ENCODE measurements around the gene PFDN4.

PFDN4 gene

DNA sequence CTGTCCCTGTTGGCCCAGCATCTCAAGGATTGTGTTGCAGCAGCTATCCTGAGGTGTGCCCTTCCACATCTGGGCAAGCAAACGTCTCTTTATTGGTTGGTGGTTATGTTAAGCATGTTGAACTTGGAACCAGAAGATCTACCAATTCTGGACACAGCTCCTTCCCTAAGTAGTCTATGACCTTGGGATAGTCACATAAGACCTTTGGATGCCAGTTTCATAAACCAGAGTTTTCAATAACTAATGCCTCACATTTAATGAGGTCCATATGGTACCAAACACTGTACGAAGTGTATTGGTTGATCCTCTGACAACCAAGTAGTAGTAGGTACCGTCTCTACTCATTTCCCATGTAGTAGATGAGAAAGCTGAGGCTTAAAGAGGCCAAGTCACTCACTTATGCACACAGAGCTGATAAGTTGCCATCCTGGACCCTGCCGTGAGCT, 37.8 kb upstream of the PFDN4 start:
- H2BK12ac ChIP-seq (ENCODE audit: low read length), result no peak overlapping the region
- H2BK15ac ChIP-seq (ENCODE audit: low read length), result no peak overlapping the region
- H3K4me3 ChIP-seq (ENCODE audit: low read length in 2 of 2), result no peak overlapping the region
- H3K27me3 ChIP-seq (ENCODE audit: control insufficient read depth in 3 of 3, insufficient read depth in 3 of 3, low read depth in 1 of 3, low read length in 3 of 3), result peaks cover 19 to 91% (median 45%) of the 10 kb centered on the region in 3 experiments
- WGBS, 2 donors (ENCODE audit: extremely low coverage in 2 of 2, insufficient read length in 2 of 2, insufficient replicate concordance in 1 of 2), result no CpG with 5 or more reads among the region's 4 CpGs
- H3K14ac ChIP-seq (ENCODE audit: low read length), result no peak overlapping the region
- no peak overlapping the region for H2AFZ ChIP-seq (ENCODE audit: low read length)
- H2BK5ac ChIP-seq (ENCODE audit: low read length), result no peak overlapping the region
- no peak overlapping the region for H3K4me2 ChIP-seq (ENCODE audit: insufficient read depth, low read length, poor library complexity, severe bottlenecking)
- no peaks in the 10 kb centered on the region for H3K9me3 ChIP-seq (replicated peaks in 1 of 2; ENCODE audit: control insufficient read depth in 2 of 2, insufficient read depth in 1 of 2, low read depth in 1 of 2, low read length in 2 of 2)
- no peak overlapping the region for H3K9ac ChIP-seq (ENCODE audit: low read depth, low read length, poor library complexity)
- peaks cover 11 to 14% of the 10 kb centered on the region in 2 donors for H3K4me1 ChIP-seq (ENCODE audit: control insufficient read depth in 2 of 2, insufficient read depth in 1 of 2, low read depth in 1 of 2, low read length in 2 of 2)
- H3K27ac ChIP-seq (replicated peaks; ENCODE audit: low read length), result no peak overlapping the region
- no peak overlapping the region for H4K8ac ChIP-seq (ENCODE audit: low read depth, low read length)
- no peak overlapping the region for H2BK120ac ChIP-seq (ENCODE audit: low read depth, low read length)
- no peak overlapping the region for H2AK5ac ChIP-seq (ENCODE audit: low read depth, low read length)
- H4K91ac ChIP-seq (ENCODE audit: low read depth, low read length, poor library complexity), result no peak overlapping the region
- H3K4ac ChIP-seq (ENCODE audit: low read length), result no peak overlapping the region
- DNase-seq (ENCODE audit: low spot score), result no peak
- no peak overlapping the region for H3K23ac ChIP-seq (ENCODE audit: low read depth, low read length, poor library complexity)
- no peaks in the 10 kb centered on the region for H3K79me1 ChIP-seq (ENCODE audit: low read depth, low read length)
- no peaks in the 10 kb centered on the region for H3K36me3 ChIP-seq (replicated peaks in 1 of 2; ENCODE audit: control insufficient read depth in 2 of 2, insufficient read depth in 2 of 2, low read length in 2 of 2)
- H3K18ac ChIP-seq (ENCODE audit: low read length), result no peak overlapping the region

DNA sequence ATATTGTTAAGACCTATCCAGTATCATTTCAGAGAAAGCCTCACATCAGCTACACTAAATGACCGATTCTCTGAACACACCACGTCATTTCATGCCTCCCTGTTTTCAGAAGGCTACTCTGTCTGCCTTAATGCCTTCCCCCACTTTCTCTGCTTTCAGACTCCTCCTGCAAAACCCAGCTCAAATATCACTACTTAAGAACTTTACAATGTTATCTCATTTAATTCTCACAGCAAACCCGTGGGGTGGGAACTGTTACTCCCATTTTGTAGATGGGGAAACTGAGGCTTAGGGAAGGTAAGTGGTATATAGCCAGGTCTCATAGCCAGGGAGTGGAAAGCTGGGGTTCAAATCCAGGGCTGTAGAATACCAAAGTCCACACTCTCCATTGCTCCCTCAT, 36.9 kb upstream of the PFDN4 start:
- H2AFZ ChIP-seq (ENCODE audit: low read length), result no peak overlapping the region
- no peaks in the 10 kb centered on the region for H3K79me1 ChIP-seq (ENCODE audit: low read depth, low read length)
- no peak overlapping the region for H2BK120ac ChIP-seq (ENCODE audit: low read depth, low read length)
- no peaks in the 10 kb centered on the region for H3K36me3 ChIP-seq (replicated peaks in 1 of 2; ENCODE audit: control insufficient read depth in 2 of 2, insufficient read depth in 2 of 2, low read length in 2 of 2)
- no peak overlapping the region for H3K27ac ChIP-seq (replicated peaks; ENCODE audit: low read length)
- H2BK12ac ChIP-seq (ENCODE audit: low read length), result no peak overlapping the region
- H2AK5ac ChIP-seq (ENCODE audit: low read depth, low read length), result no peak overlapping the region
- H3K9me3 ChIP-seq (replicated peaks in 1 of 2; ENCODE audit: control insufficient read depth in 2 of 2, insufficient read depth in 1 of 2, low read depth in 1 of 2, low read length in 2 of 2), result no peaks in the 10 kb centered on the region
- H2BK15ac ChIP-seq (ENCODE audit: low read length), result no peak overlapping the region
- H3K14ac ChIP-seq (ENCODE audit: low read length), result no peak overlapping the region
- no peak overlapping the region for H4K8ac ChIP-seq (ENCODE audit: low read depth, low read length)
- H3K4me3 ChIP-seq (ENCODE audit: low read length in 2 of 2), result no peak overlapping the region
- H3K4me1 ChIP-seq (ENCODE audit: control insufficient read depth in 2 of 2, insufficient read depth in 1 of 2, low read depth in 1 of 2, low read length in 2 of 2), result peaks cover 11 to 14% of the 10 kb centered on the region in 2 donors
- no peak overlapping the region for H3K4me2 ChIP-seq (ENCODE audit: insufficient read depth, low read length, poor library complexity, severe bottlenecking)
- peaks cover 19 to 95% (median 49%) of the 10 kb centered on the region in 3 experiments for H3K27me3 ChIP-seq (ENCODE audit: control insufficient read depth in 3 of 3, insufficient read depth in 3 of 3, low read depth in 1 of 3, low read length in 3 of 3)
- no peak overlapping the region for H2BK5ac ChIP-seq (ENCODE audit: low read length)
- no CpG with 5 or more reads among the region's 3 CpGs for whole genome bisulfite sequencing, 2 donors (ENCODE audit: extremely low coverage in 2 of 2, insufficient read length in 2 of 2, insufficient replicate concordance in 1 of 2)
- H3K23ac ChIP-seq (ENCODE audit: low read depth, low read length, poor library complexity), result no peak overlapping the region
- no peak for DNase-seq (ENCODE audit: low spot score)
- H3K4ac ChIP-seq (ENCODE audit: low read length), result no peak overlapping the region
- H4K91ac ChIP-seq (ENCODE audit: low read depth, low read length, poor library complexity), result no peak overlapping the region
- H3K9ac ChIP-seq (ENCODE audit: low read depth, low read length, poor library complexity), result no peak overlapping the region
- H3K18ac ChIP-seq (ENCODE audit: low read length), result no peak overlapping the region

DNA sequence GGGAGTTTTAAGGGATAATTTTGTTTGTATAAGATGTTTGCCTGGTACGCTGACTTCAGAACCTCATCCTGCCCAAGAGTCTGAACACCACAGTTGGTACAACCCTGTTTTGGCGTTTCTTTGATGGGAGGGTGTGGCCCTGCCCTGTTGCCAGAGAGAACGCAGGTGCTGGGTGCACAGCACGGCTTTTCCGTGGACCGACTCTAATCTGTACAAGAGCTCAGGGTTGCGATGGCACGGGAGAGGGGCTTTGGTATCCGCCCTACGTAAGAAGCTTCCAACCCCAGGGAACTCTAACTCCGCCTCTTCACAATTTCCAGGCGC, 35.4 kb upstream of the PFDN4 start:
- peak overlapping the region; percentile 85 for H3K4me2 ChIP-seq (ENCODE audit: insufficient read depth, low read length, poor library complexity, severe bottlenecking)
- H3K27ac ChIP-seq (replicated peaks; ENCODE audit: low read length), result no peak overlapping the region
- H3K4ac ChIP-seq (ENCODE audit: low read length), result no peak overlapping the region
- no peak overlapping the region for H4K8ac ChIP-seq (ENCODE audit: low read depth, low read length)
- H2BK12ac ChIP-seq (ENCODE audit: low read length), result no peak overlapping the region
- no peak overlapping the region for H4K91ac ChIP-seq (ENCODE audit: low read depth, low read length, poor library complexity)
- H2BK5ac ChIP-seq (ENCODE audit: low read length), result no peak overlapping the region
- no peaks in the 10 kb centered on the region for H3K36me3 ChIP-seq (replicated peaks in 1 of 2; ENCODE audit: control insufficient read depth in 2 of 2, insufficient read depth in 2 of 2, low read length in 2 of 2)
- no peak overlapping the region for H3K9ac ChIP-seq (ENCODE audit: low read depth, low read length, poor library complexity)
- WGBS, 2 donors (ENCODE audit: extremely low coverage in 2 of 2, insufficient read length in 2 of 2, insufficient replicate concordance in 1 of 2), result no CpG with 5 or more reads among the region's 12 CpGs
- H2BK15ac ChIP-seq (ENCODE audit: low read length), result no peak overlapping the region
- H3K79me1 ChIP-seq (ENCODE audit: low read depth, low read length), result no peaks in the 10 kb centered on the region
- H3K9me3 ChIP-seq (replicated peaks in 1 of 2; ENCODE audit: control insufficient read depth in 2 of 2, insufficient read depth in 1 of 2, low read depth in 1 of 2, low read length in 2 of 2), result no peaks in the 10 kb centered on the region
- peaks cover 19 to 92% (median 49%) of the 10 kb centered on the region in 3 experiments for H3K27me3 ChIP-seq (ENCODE audit: control insufficient read depth in 3 of 3, insufficient read depth in 3 of 3, low read depth in 1 of 3, low read length in 3 of 3)
- peaks cover 11 to 14% of the 10 kb centered on the region in 2 donors for H3K4me1 ChIP-seq (ENCODE audit: control insufficient read depth in 2 of 2, insufficient read depth in 1 of 2, low read depth in 1 of 2, low read length in 2 of 2)
- H3K18ac ChIP-seq (ENCODE audit: low read length), result no peak overlapping the region
- no peak for DNase-seq (ENCODE audit: low spot score)
- no peak overlapping the region for H3K14ac ChIP-seq (ENCODE audit: low read length)
- H3K4me3 ChIP-seq (ENCODE audit: low read length in 2 of 2), result peak overlapping the region in 1 of 2 donors; percentile 72
- no peak overlapping the region for H2BK120ac ChIP-seq (ENCODE audit: low read depth, low read length)
- peak overlapping the region; percentile 69 for H2AFZ ChIP-seq (ENCODE audit: low read length)
- no peak overlapping the region for H2AK5ac ChIP-seq (ENCODE audit: low read depth, low read length)
- H3K23ac ChIP-seq (ENCODE audit: low read depth, low read length, poor library complexity), result no peak overlapping the region

GRCh38 chr20:54172856-54173652, 34.8 kb upstream of the PFDN4 start:
- H3K4me1 ChIP-seq (ENCODE audit: control insufficient read depth in 2 of 2, insufficient read depth in 1 of 2, low read depth in 1 of 2, low read length in 2 of 2), result peaks cover 11 to 14% of the 10 kb centered on the region in 2 donors
- no peaks in the 10 kb centered on the region for H3K79me1 ChIP-seq (ENCODE audit: low read depth, low read length)
- H3K4me2 ChIP-seq (ENCODE audit: insufficient read depth, low read length, poor library complexity, severe bottlenecking), result peak overlapping the region; percentile 85
- H3K9me3 ChIP-seq (replicated peaks in 1 of 2; ENCODE audit: control insufficient read depth in 2 of 2, insufficient read depth in 1 of 2, low read depth in 1 of 2, low read length in 2 of 2), result no peaks in the 10 kb centered on the region
- H3K36me3 ChIP-seq (replicated peaks in 1 of 2; ENCODE audit: control insufficient read depth in 2 of 2, insufficient read depth in 2 of 2, low read length in 2 of 2), result no peaks in the 10 kb centered on the region
- H2BK120ac ChIP-seq (ENCODE audit: low read depth, low read length), result no peak overlapping the region
- no peak overlapping the region for H2BK12ac ChIP-seq (ENCODE audit: low read length)
- H2BK15ac ChIP-seq (ENCODE audit: low read length), result no peak overlapping the region
- no peak overlapping the region for H3K27ac ChIP-seq (replicated peaks; ENCODE audit: low read length)
- H2AK5ac ChIP-seq (ENCODE audit: low read depth, low read length), result no peak overlapping the region
- H3K4me3 ChIP-seq (ENCODE audit: low read length in 2 of 2), result peak overlapping the region in 1 of 2 donors; percentile 72
- no peak overlapping the region for H4K8ac ChIP-seq (ENCODE audit: low read depth, low read length)
- peak overlapping the region; percentile 40 for H3K23ac ChIP-seq (ENCODE audit: low read depth, low read length, poor library complexity)
- H4K91ac ChIP-seq (ENCODE audit: low read depth, low read length, poor library complexity), result no peak overlapping the region
- peak overlapping the region; percentile 70 for H2BK5ac ChIP-seq (ENCODE audit: low read length)
- peak overlapping the region; percentile 69 for H2AFZ ChIP-seq (ENCODE audit: low read length)
- H3K14ac ChIP-seq (ENCODE audit: low read length), result peak overlapping the region; percentile 27
- DNase-seq (ENCODE audit: low spot score), result peak; percentile 49
- peaks cover 19 to 87% (median 48%) of the 10 kb centered on the region in 3 experiments for H3K27me3 ChIP-seq (ENCODE audit: control insufficient read depth in 3 of 3, insufficient read depth in 3 of 3, low read depth in 1 of 3, low read length in 3 of 3)
- WGBS, 2 donors (ENCODE audit: extremely low coverage in 2 of 2, insufficient read length in 2 of 2, insufficient replicate concordance in 1 of 2), result no CpG with 5 or more reads among the region's 66 CpGs
- no peak overlapping the region for H3K4ac ChIP-seq (ENCODE audit: low read length)
- H3K18ac ChIP-seq (ENCODE audit: low read length), result peak overlapping the region; percentile 41
- peak overlapping the region; percentile 78 for H3K9ac ChIP-seq (ENCODE audit: low read depth, low read length, poor library complexity)
